PC-9 (cell line): Measurements from ENCODE around the gene EPHB2.

Experiments
- EZH2 ChIP-seq: fragments of 200-600 bp; sonication (generic); IDR thresholded peaks from 2 replicates; pipeline ENCODE4 v1.8.0; 2017; ENCODE audit warnings: antibody characterized with exemption, low read depth
- TF ChIP-seq, protein P1 (sequence below): fragments of 200-600 bp; sonication (generic); conservative IDR thresholded peaks from 2 replicates; pipeline ENCODE4 v1.6.1; 2017; ENCODE audit warnings: mixed run types, antibody characterized with exemption, mild to moderate bottlenecking, moderate library complexity

DNA sequence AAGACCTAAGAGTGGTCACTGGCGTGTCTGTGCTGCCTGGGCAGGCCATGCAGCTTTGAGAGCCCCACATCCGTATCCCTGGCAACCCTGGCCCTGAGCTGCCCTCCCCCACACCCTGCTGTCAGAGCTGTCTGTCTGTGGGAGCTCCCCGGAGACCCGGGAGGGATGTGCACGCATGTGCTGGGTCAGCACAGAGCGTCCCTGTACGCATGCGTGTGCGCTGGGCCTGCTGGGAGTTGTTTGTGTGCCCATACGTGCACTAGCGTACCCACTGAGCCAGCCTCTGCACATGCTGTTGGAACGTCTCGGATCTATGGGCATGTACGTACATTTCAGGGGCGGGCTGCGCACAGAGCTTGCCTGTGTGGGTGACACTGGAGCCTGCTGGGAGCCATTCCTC lies 89.3 kb downstream of the EPHB2 start:
- TF ChIP-seq, protein P1, sequence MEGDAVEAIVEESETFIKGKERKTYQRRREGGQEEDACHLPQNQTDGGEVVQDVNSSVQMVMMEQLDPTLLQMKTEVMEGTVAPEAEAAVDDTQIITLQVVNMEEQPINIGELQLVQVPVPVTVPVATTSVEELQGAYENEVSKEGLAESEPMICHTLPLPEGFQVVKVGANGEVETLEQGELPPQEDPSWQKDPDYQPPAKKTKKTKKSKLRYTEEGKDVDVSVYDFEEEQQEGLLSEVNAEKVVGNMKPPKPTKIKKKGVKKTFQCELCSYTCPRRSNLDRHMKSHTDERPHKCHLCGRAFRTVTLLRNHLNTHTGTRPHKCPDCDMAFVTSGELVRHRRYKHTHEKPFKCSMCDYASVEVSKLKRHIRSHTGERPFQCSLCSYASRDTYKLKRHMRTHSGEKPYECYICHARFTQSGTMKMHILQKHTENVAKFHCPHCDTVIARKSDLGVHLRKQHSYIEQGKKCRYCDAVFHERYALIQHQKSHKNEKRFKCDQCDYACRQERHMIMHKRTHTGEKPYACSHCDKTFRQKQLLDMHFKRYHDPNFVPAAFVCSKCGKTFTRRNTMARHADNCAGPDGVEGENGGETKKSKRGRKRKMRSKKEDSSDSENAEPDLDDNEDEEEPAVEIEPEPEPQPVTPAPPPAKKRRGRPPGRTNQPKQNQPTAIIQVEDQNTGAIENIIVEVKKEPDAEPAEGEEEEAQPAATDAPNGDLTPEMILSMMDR: no peak
- TF ChIP-seq EZH2: no peak
